ENCODE results near the gene GLIPR1. TPM values are rescaled to one million over a fixed set of nuclear protein-coding genes. Genes with fewer than 3 reads are reported as not detected.
"Not testable (repeated sequence)": the region's sequence is repeated elsewhere in the genome, so short reads cannot be mapped to it uniquely, and the experiment has no call there.

GLIPR1 gene
- polyA plus RNA-seq, 1 of the 3 experiments (the other 2 are of a cell fraction) = 75.6 TPM

GRCh38 chr12:75444429-75445136 is 36.0 kb upstream of the GLIPR1 start (continued):
- TF ChIP-seq ZBTB33 (IDR thresholded peaks at IDR 0.05; ENCODE audit: borderline replicate concordance, low read depth) (no peak), MEF2A (IDR thresholded peaks at IDR 0.05; ENCODE audit: borderline replicate concordance, low read depth) (no peak), REST (IDR thresholded peaks at IDR 0.05; ENCODE audit: low read depth, low read length) (no peak), FOXJ3 (CRISPR knock-in tag; IDR thresholded peaks at IDR 0.05) (no peak), FOSL2 (IDR thresholded peaks at IDR 0.05; ENCODE audit: borderline replicate concordance, low read depth) (peak; percentile 33; the same call in 1 of the 2 replicates), FOXM1 (IDR thresholded peaks at IDR 0.05; ENCODE audit: low read depth) (no peak), SIN3A (IDR thresholded peaks at IDR 0.05; ENCODE audit: borderline replicate concordance, low read depth, low read length) (no peak), EZH2phosphoT487 (IDR thresholded peaks at IDR 0.05; ENCODE audit: borderline replicate concordance, low read depth) (no peak), MXI1 (IDR thresholded peaks at IDR 0.05; ENCODE audit: low read depth, low read length) (no peak), GABPA (IDR thresholded peaks at IDR 0.05; ENCODE audit: low read depth) (no peak), TEAD4 (IDR thresholded peaks at IDR 0.05; ENCODE audit: borderline replicate concordance, insufficient read depth) (no peak), CTCF (IDR thresholded peaks at IDR 0.05) (no peak), USF2 (IDR thresholded peaks at IDR 0.05; ENCODE audit: borderline replicate concordance, low read depth, low read length) (no peak)

GRCh38 chr12:75445137-75445507 is 35.4 kb upstream of the GLIPR1 start:
- WGBS (ENCODE audit: low lambda C conversion rate) = 86% methylated on average over 7 of the region's 7 CpGs
- peaks cover 17% of the 10 kb centered on the region for H3F3A ChIP-seq (replicated peaks; ENCODE audit: insufficient read depth)
- not testable (repeated sequence) for H3K27me3 ChIP-seq (ENCODE audit: insufficient read depth)

More at GRCh38 chr12:75445137-75445507, 35.4 kb upstream of the GLIPR1 start:
- DNase-seq; H3K9me2 ChIP-seq; H3K79me2 ChIP-seq (ENCODE audit: insufficient read depth); H3K4me3 ChIP-seq (ENCODE audit: low read depth in 2 of 2, low read length in 1 of 2); H3K4me2 ChIP-seq; H3K9me3 ChIP-seq; H3K27ac ChIP-seq (ENCODE audit: low read depth in 2 of 2, low read length in 1 of 2); H3K9ac ChIP-seq; POLR2A ChIA-PET; H2AFZ ChIP-seq (ENCODE audit: low read depth); H3K36me3 ChIP-seq (replicated peaks in 1 of 2; ENCODE audit: control insufficient read depth in 1 of 2, insufficient read depth in 2 of 2, low read length in 1 of 2); H4K20me1 ChIP-seq (ENCODE audit: insufficient read depth): not testable (repeated sequence)
- H3K4me1 ChIP-seq (ENCODE audit: control insufficient read depth in 1 of 2, insufficient read depth in 2 of 2, low read depth in 1 of 2, low read length in 1 of 2) = peaks cover 0 to 27% of the 10 kb centered on the region in 2 experiments; a peak in 2 of 4 replicates
- CTCF ChIA-PET = interaction anchor here (1.2 kb wide), 1 partner anchor 40 kb away, joined by 3 read pairs; no protein-coding TSS in a partner anchor

All from SK-N-SH (cell line).